Keratinocyte (primary cell): ENCODE data around the gene CD96.

ENCODE experiments used
- EZH2 ChIP-seq: IDR thresholded peaks from one replicate; pipeline ENCODE4 v1.6.1; 2012; ENCODE audit warnings: inconsistent platforms, mild to moderate bottlenecking, low read length, moderate library complexity
- TF ChIP-seq, protein P1 (sequence below), 3 experiments: IDR thresholded peaks in 1 of 3; conservative IDR thresholded peaks in 1 of 3; optimal IDR thresholded peaks in 1 of 3; 2 replicates in 2 of 3; 3 replicates in 1 of 3; pipeline versions ENCODE3 to v1.5.1; 2011; ENCODE audit warnings: low read length in 3 of 3, mild to moderate bottlenecking in 3 of 3, moderate library complexity in 2 of 3, control low read depth in 1 of 3, inconsistent platforms in 1 of 3; ENCODE audit not compliant: insufficient read depth in 2 of 3; ENCODE audit errors: extremely low read depth in 1 of 3

- TF ChIP-seq, protein P1, sequence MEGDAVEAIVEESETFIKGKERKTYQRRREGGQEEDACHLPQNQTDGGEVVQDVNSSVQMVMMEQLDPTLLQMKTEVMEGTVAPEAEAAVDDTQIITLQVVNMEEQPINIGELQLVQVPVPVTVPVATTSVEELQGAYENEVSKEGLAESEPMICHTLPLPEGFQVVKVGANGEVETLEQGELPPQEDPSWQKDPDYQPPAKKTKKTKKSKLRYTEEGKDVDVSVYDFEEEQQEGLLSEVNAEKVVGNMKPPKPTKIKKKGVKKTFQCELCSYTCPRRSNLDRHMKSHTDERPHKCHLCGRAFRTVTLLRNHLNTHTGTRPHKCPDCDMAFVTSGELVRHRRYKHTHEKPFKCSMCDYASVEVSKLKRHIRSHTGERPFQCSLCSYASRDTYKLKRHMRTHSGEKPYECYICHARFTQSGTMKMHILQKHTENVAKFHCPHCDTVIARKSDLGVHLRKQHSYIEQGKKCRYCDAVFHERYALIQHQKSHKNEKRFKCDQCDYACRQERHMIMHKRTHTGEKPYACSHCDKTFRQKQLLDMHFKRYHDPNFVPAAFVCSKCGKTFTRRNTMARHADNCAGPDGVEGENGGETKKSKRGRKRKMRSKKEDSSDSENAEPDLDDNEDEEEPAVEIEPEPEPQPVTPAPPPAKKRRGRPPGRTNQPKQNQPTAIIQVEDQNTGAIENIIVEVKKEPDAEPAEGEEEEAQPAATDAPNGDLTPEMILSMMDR (optimal IDR thresholded peaks at IDR 0.05 in 1 of 3, IDR thresholded peaks at IDR 0.05 in 1 of 3, conservative IDR thresholded peaks at IDR 0.05 in 1 of 3; ENCODE audit: extremely low read depth in 1 of 3, insufficient read depth in 2 of 3, low read length in 3 of 3) = no peak
- no peak for TF ChIP-seq EZH2
These were observed 6.8 kb downstream of the CD96 start for GRCh38 chr3:111548756-111549155.
